Measurements from ENCODE around the gene IRX6.

- no peak for TF ChIP-seq HDGF (IDR thresholded peaks at IDR 0.05; ENCODE audit: borderline replicate concordance)
- no peak for TF ChIP-seq FOXM1 (IDR thresholded peaks at IDR 0.05; ENCODE audit: borderline replicate concordance)
Observed at GRCh38 chr16:55331648-55332185, 7.7 kb downstream of the IRX6 start.
